HepG2 (cell line): ENCODE results near the gene SPATA25. TPM values are rescaled to one million over a fixed set of nuclear protein-coding genes. Genes with fewer than 3 reads are reported as not detected.

Source experiments
- AKAP8 ChIP-seq: sonication (generic); formaldehyde crosslinking; IDR thresholded peaks from 2 replicates; pipeline ENCODE4 v1.5.1; 2020; ENCODE audit warnings: mild to moderate bottlenecking, missing genetic modification reagents
- ARNT2 ChIP-seq: sonication (generic); formaldehyde crosslinking; IDR thresholded peaks from 2 replicates; pipeline ENCODE4 v1.8.0; 2022; ENCODE audit warnings: mild to moderate bottlenecking, low read depth, missing genetic modification reagents, moderate library complexity
- BCL6 ChIP-seq: IDR thresholded peaks from 2 replicates; pipeline ENCODE4 v1.6.1; 2016; ENCODE audit warnings: missing genetic modification reagents, missing compliant biosample characterization
- DNMT1 ChIP-seq: sonication (generic); formaldehyde crosslinking; IDR thresholded peaks from 2 replicates; pipeline ENCODE4 v1.5.1; 2020; ENCODE audit warnings: mild to moderate bottlenecking, missing genetic modification reagents
- KAT8 ChIP-seq: IDR thresholded peaks from 2 replicates; pipeline ENCODE4 v1.6.1; 2016; ENCODE audit warnings: missing genetic modification reagents, missing compliant biosample characterization
- MAZ ChIP-seq, 2 experiments: sonication (generic) in 1 of 2; formaldehyde crosslinking in 1 of 2; IDR thresholded peaks; 2 replicates each; pipeline versions ENCODE4 v1.5.0 to v1.6.1; 2012 to 2020; ENCODE audit warnings: low read depth in 2 of 2, mild to moderate bottlenecking in 2 of 2, borderline replicate concordance in 1 of 2, improper control_type of control experiment in 1 of 2, low read length in 1 of 2, missing genetic modification reagents in 1 of 2, moderate library complexity in 1 of 2
- PHF21A ChIP-seq: sonication (generic); formaldehyde crosslinking; IDR thresholded peaks from 2 replicates; pipeline ENCODE4 v1.5.0; 2020; ENCODE audit warnings: mild to moderate bottlenecking, missing genetic modification reagents
- PITX1 ChIP-seq: sonication (generic); formaldehyde crosslinking; IDR thresholded peaks from 2 replicates; pipeline ENCODE4 v1.5.1; 2020; ENCODE audit warnings: mild to moderate bottlenecking, missing genetic modification reagents
- SAP130 ChIP-seq: IDR thresholded peaks from 2 replicates; pipeline ENCODE4 v1.6.1; 2016; ENCODE audit warnings: low read depth
- THAP11 ChIP-seq: IDR thresholded peaks from 2 replicates; pipeline ENCODE4 v1.6.1; 2016; ENCODE audit warnings: missing biosample characterization, missing genetic modification reagents
- ZBTB7A ChIP-seq: sonication (generic); formaldehyde crosslinking; IDR thresholded peaks from 2 replicates; pipeline ENCODE4 v1.8.0; 2022; ENCODE audit warnings: mild to moderate bottlenecking, missing genetic modification reagents
- ZFP36L1 ChIP-seq: sonication (generic); formaldehyde crosslinking; IDR thresholded peaks from 2 replicates; pipeline ENCODE4 v1.8.0; 2022; ENCODE audit warnings: mild to moderate bottlenecking, missing genetic modification reagents, moderate library complexity
- ZMYM3 ChIP-seq: sonication (generic); formaldehyde crosslinking; IDR thresholded peaks from 2 replicates; pipeline ENCODE4 v1.5.1; 2020; ENCODE audit warnings: mild to moderate bottlenecking, missing genetic modification reagents
- ZNF234 ChIP-seq: sonication (generic); formaldehyde crosslinking; conservative IDR thresholded peaks from 2 replicates; pipeline ENCODE4 v1.5.1; 2020; ENCODE audit warnings: mild to moderate bottlenecking, missing genetic modification reagents
- ZNF605 ChIP-seq: sonication (generic); formaldehyde crosslinking; IDR thresholded peaks from 2 replicates; pipeline ENCODE4 v1.8.0; 2022; ENCODE audit warnings: mild to moderate bottlenecking, missing genetic modification reagents
- ZNF652 ChIP-seq: IDR thresholded peaks from 2 replicates; pipeline ENCODE4 v1.6.1; 2016; ENCODE audit warnings: low read depth, borderline replicate concordance
- ZNF792 ChIP-seq: IDR thresholded peaks from 2 replicates; pipeline ENCODE4 v1.6.1; 2016
- polyA plus RNA-seq, 8 experiments: library from polyadenylated mRNA; depleted of rRNA in 3 of 8; stranded (reverse) in 7 of 8; unstranded in 1 of 8; fragments of >200 nt; fragmentation: Illumina TruSeq in 4 of 8; extraction: Trizol in 4 of 8; gene quantifications; 2 replicates each; pipeline versions ENCODE4 v1.2.1 to v1.2.3, GENCODE V29; 2011 to 2016; ENCODE audit warnings: low read depth in 4 of 8, missing spikeins in 1 of 8, mixed read lengths in 1 of 8; ENCODE audit not compliant: insufficient read depth in 1 of 8
- total RNA-seq, 5 experiments: library from RNA; depleted of rRNA; stranded (reverse); fragments of >200 nt; fragmentation: Illumina TruSeq; extraction: Trizol; gene quantifications; 2 replicates each; pipeline ENCODE4 v1.2.3, GENCODE V29; 2016; ENCODE audit warnings: low read depth in 1 of 5
- TF ChIP-seq, protein P1 (sequence below): sonication (generic); formaldehyde crosslinking; conservative IDR thresholded peaks from 2 replicates; pipeline ENCODE4 v1.8.1; 2023; ENCODE audit warnings: missing genetic modification reagents
- TF ChIP-seq, protein P2 (sequence below): IDR thresholded peaks from 2 replicates; pipeline ENCODE4 v1.6.1; 2016; ENCODE audit warnings: low read depth, borderline replicate concordance
- TF ChIP-seq, protein P3 (sequence below): sonication (generic); formaldehyde crosslinking; IDR thresholded peaks from 2 replicates; pipeline ENCODE4 v1.9.0; 2021; ENCODE audit warnings: missing genetic modification reagents, borderline replicate concordance
- TF ChIP-seq, protein P4 (sequence below): sonication (generic); formaldehyde crosslinking; IDR thresholded peaks from 2 replicates; pipeline ENCODE4 v1.5.0; 2020; ENCODE audit warnings: mild to moderate bottlenecking, missing genetic modification reagents, moderate library complexity
- TF ChIP-seq, protein P5 (sequence below): sonication (generic); formaldehyde crosslinking; IDR thresholded peaks from 2 replicates; pipeline ENCODE4 v1.4.0; 2020; ENCODE audit warnings: missing genetic modification reagents

Gene SPATA25
- total and polyA plus RNA-seq, 2 of the 13 experiments (the other 11 are each of a cell fraction or from before 2014, with no cell fraction given) = 4.8 to 7.6 TPM

DNA sequence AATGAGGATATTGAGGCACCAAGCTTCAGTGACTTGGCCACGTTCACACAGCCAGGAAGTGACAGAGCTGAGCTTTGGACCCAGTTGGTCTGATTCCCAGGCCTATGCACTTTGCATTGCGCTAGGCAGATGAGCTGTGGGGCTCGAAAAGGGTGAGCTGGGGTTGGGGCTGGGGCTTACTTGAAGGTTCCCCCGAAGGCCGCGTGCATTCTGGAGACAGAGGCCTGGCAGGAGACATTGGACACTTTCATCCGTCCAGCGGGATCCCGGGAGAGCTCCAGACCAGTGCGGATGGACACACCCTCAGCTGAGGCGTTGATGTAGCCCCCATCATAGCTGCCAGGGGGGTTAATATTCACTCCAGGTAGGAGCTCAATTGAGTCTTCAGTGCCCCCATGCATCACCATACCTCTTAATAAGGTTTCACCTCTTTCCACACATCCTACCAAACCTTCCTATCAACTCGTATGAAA is 21.9 kb upstream of the SPATA25 start (continued):
- TF ChIP-seq, protein P1, sequence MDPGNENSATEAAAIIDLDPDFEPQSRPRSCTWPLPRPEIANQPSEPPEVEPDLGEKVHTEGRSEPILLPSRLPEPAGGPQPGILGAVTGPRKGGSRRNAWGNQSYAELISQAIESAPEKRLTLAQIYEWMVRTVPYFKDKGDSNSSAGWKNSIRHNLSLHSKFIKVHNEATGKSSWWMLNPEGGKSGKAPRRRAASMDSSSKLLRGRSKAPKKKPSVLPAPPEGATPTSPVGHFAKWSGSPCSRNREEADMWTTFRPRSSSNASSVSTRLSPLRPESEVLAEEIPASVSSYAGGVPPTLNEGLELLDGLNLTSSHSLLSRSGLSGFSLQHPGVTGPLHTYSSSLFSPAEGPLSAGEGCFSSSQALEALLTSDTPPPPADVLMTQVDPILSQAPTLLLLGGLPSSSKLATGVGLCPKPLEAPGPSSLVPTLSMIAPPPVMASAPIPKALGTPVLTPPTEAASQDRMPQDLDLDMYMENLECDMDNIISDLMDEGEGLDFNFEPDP (CRISPR knock-in tag) = 0 out of 2 replicates have a peak, but pooled peaks have one; percentile 93
- peak; percentile 12; the same call in 1 of the 2 replicates for TF ChIP-seq ZFP36L1 (CRISPR knock-in tag)
- peak; percentile 48; the same call in 1 of the 2 replicates for TF ChIP-seq THAP11
- TF ChIP-seq, protein P2, sequence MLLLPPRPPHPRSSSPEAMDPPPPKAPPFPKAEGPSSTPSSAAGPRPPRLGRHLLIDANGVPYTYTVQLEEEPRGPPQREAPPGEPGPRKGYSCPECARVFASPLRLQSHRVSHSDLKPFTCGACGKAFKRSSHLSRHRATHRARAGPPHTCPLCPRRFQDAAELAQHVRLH = 0 out of 2 replicates have a peak, but pooled peaks have one; percentile 17
- 0 out of 2 replicates have a peak, but pooled peaks have one; percentile 29 for TF ChIP-seq ZNF234 (CRISPR knock-in tag)
- TF ChIP-seq, protein P3, sequence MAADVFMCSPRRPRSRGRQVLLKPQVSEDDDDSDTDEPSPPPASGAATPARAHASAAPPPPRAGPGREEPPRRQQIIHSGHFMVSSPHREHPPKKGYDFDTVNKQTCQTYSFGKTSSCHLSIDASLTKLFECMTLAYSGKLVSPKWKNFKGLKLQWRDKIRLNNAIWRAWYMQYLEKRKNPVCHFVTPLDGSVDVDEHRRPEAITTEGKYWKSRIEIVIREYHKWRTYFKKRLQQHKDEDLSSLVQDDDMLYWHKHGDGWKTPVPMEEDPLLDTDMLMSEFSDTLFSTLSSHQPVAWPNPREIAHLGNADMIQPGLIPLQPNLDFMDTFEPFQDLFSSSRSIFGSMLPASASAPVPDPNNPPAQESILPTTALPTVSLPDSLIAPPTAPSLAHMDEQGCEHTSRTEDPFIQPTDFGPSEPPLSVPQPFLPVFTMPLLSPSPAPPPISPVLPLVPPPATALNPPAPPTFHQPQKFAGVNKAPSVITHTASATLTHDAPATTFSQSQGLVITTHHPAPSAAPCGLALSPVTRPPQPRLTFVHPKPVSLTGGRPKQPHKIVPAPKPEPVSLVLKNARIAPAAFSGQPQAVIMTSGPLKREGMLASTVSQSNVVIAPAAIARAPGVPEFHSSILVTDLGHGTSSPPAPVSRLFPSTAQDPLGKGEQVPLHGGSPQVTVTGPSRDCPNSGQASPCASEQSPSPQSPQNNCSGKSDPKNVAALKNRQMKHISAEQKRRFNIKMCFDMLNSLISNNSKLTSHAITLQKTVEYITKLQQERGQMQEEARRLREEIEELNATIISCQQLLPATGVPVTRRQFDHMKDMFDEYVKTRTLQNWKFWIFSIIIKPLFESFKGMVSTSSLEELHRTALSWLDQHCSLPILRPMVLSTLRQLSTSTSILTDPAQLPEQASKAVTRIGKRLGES (CRISPR knock-in tag) = no peak
- TF ChIP-seq ARNT2 (CRISPR knock-in tag) = no peak
- TF ChIP-seq ZNF792 = peak; percentile 23
- TF ChIP-seq ZBTB7A (CRISPR knock-in tag) = peak; percentile 41; the same call in 1 of the 2 replicates
- peak; percentile 87 for TF ChIP-seq SAP130
- TF ChIP-seq, protein P4, sequence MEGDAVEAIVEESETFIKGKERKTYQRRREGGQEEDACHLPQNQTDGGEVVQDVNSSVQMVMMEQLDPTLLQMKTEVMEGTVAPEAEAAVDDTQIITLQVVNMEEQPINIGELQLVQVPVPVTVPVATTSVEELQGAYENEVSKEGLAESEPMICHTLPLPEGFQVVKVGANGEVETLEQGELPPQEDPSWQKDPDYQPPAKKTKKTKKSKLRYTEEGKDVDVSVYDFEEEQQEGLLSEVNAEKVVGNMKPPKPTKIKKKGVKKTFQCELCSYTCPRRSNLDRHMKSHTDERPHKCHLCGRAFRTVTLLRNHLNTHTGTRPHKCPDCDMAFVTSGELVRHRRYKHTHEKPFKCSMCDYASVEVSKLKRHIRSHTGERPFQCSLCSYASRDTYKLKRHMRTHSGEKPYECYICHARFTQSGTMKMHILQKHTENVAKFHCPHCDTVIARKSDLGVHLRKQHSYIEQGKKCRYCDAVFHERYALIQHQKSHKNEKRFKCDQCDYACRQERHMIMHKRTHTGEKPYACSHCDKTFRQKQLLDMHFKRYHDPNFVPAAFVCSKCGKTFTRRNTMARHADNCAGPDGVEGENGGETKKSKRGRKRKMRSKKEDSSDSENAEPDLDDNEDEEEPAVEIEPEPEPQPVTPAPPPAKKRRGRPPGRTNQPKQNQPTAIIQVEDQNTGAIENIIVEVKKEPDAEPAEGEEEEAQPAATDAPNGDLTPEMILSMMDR (CRISPR knock-in tag) = 0 out of 2 replicates have a peak, but pooled peaks have one; percentile 6
- TF ChIP-seq, protein P5, sequence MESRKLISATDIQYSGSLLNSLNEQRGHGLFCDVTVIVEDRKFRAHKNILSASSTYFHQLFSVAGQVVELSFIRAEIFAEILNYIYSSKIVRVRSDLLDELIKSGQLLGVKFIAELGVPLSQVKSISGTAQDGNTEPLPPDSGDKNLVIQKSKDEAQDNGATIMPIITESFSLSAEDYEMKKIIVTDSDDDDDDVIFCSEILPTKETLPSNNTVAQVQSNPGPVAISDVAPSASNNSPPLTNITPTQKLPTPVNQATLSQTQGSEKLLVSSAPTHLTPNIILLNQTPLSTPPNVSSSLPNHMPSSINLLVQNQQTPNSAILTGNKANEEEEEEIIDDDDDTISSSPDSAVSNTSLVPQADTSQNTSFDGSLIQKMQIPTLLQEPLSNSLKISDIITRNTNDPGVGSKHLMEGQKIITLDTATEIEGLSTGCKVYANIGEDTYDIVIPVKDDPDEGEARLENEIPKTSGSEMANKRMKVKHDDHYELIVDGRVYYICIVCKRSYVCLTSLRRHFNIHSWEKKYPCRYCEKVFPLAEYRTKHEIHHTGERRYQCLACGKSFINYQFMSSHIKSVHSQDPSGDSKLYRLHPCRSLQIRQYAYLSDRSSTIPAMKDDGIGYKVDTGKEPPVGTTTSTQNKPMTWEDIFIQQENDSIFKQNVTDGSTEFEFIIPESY (CRISPR knock-in tag) = peak; percentile 9; the same call in 1 of the 2 replicates
- TF ChIP-seq DNMT1 (CRISPR knock-in tag) = peak; percentile 28; the same call in 1 of the 2 replicates
- peak; percentile 52 for TF ChIP-seq BCL6 (CRISPR knock-in tag)
- peak; percentile 44 for TF ChIP-seq PITX1 (CRISPR knock-in tag)
- 0 out of 2 replicates have a peak, but pooled peaks have one; percentile 29 for TF ChIP-seq ZNF652 (CRISPR knock-in tag)
- TF ChIP-seq ZNF605 (CRISPR knock-in tag) = peak; percentile 13; the same call in 1 of the 2 replicates
- TF ChIP-seq AKAP8 (CRISPR knock-in tag) = 0 out of 2 replicates have a peak, but pooled peaks have one; percentile 22
- peak; percentile 16; the same call in 1 of the 2 replicates for TF ChIP-seq MAZ (IDR thresholded peaks at IDR 0.05; ENCODE audit: borderline replicate concordance, low read depth, low read length)
- no peak for TF ChIP-seq MAZ (CRISPR knock-in tag; IDR thresholded peaks at IDR 0.05; ENCODE audit: low read depth)
- peak; percentile 98 for TF ChIP-seq ZMYM3 (CRISPR knock-in tag)
- TF ChIP-seq PHF21A = peak; percentile 59
- TF ChIP-seq KAT8 = peak; percentile 72
